RPMI8226 (cell line): ENCODE data around the gene NRG2.

Experiments
- DNase-seq: peaks from one replicate; pipeline ENCODE4 v3.0.0-alpha.2; 2015

The NRG2 gene

GRCh38 chr5:139807647-139808030 lies 235.5 kb downstream of the NRG2 start:
- DNase-seq: no peak

- DNase-seq: no peak
Measured at GRCh38 chr5:139806726-139807646, 236.1 kb downstream of the NRG2 start.

GRCh38 chr5:139806111-139806510 lies 237.0 kb downstream of the NRG2 start:
- no peak for DNase-seq

GRCh38 chr5:139805545-139805944 lies 237.6 kb downstream of the NRG2 start:
- DNase-seq: no peak

GRCh38 chr5:139804800-139805397 lies 238.2 kb downstream of the NRG2 start:
- DNase-seq: no peak

GRCh38 chr5:139803978-139804377 lies 239.1 kb downstream of the NRG2 start:
- DNase-seq: no peak

GRCh38 chr5:139799359-139799758 lies 243.7 kb downstream of the NRG2 start:
- DNase-seq: no peak

- no peak for DNase-seq
Measured at GRCh38 chr5:139798883-139799282, 244.2 kb downstream of the NRG2 start.

- DNase-seq: no peak
Measured at GRCh38 chr5:139797856-139798510, 245.1 kb downstream of the NRG2 start.

- DNase-seq: no peak
Measured at GRCh38 chr5:139797335-139797734, 245.8 kb downstream of the NRG2 start.
